ENCODE results near the gene STPG4. TPM values are rescaled to one million over a fixed set of nuclear protein-coding genes. Genes with fewer than 3 reads are reported as not detected.
A peak's percentile ranks its signal among the peaks of the same experiment; 100 is the strongest.

The STPG4 gene
- total RNA-seq, 1 experiment from 2014 or later: 8.7 TPM

- no peaks in the 10 kb centered on the region for H4K20me1 ChIP-seq (ENCODE audit: insufficient read depth)
- no peak overlapping the region for H2AFZ ChIP-seq
- no peak overlapping the region for H3K27ac ChIP-seq
- H3K4me3 ChIP-seq: no peak overlapping the region
- CTCF ChIA-PET: no interaction called here
- no peaks in the 10 kb centered on the region for H3K79me2 ChIP-seq (ENCODE audit: low read depth)
- POLR2A ChIA-PET (ENCODE audit: unreplicated experiment): interaction anchor here (0.6 kb wide), 1 partner anchor 49 kb away, joined by 4 read pairs; no protein-coding TSS in a partner anchor
- no peak for DNase-seq
- BruUV-seq (replicated peaks): no TSS peak
- H3F3A ChIP-seq (ENCODE audit: insufficient read depth, low read depth): peaks cover 9% of the 10 kb centered on the region; the same call in 1 of the 2 replicates
- H3K4me2 ChIP-seq: no peak overlapping the region
- peaks cover 7% of the 10 kb centered on the region; the same call in 1 of the 2 replicates for H3K4me1 ChIP-seq (replicated peaks; ENCODE audit: insufficient read depth)
- TF ChIP-seq CTCF (conservative IDR thresholded peaks at IDR 0.05) (no peak), EZH2 (IDR thresholded peaks at IDR 0.05; ENCODE audit: low read depth) (no peak)
- intact Hi-C loops (cut with micrococcal nuclease; ENCODE audit: unreplicated experiment): no loop called here
- H3K36me3 ChIP-seq (ENCODE audit: low read depth): peaks cover 8% of the 10 kb centered on the region
- no peaks in the 10 kb centered on the region for H3K9me2 ChIP-seq (ENCODE audit: insufficient read depth)
- no peaks in the 10 kb centered on the region for H3K27me3 ChIP-seq (ENCODE audit: insufficient read depth, low read depth)
- H3K9me3 ChIP-seq (ENCODE audit: insufficient read depth, low read depth): no peaks in the 10 kb centered on the region
Observed at GRCh38 chr2:47141520-47141919, 13.6 kb downstream of the STPG4 start.

GRCh38 chr2:47134386-47135090, 20.6 kb downstream of the STPG4 start:
- Histone ChIP-seq H3K27me3 (ENCODE audit: insufficient read depth, low read depth) (no peaks in the 10 kb centered on the region), H3K27ac (no peak overlapping the region), H3K4me1 (replicated peaks; ENCODE audit: insufficient read depth) (peaks cover 9% of the 10 kb centered on the region), H3K9me3 (ENCODE audit: insufficient read depth, low read depth) (peaks cover 14% of the 10 kb centered on the region; the same call in 1 of the 2 replicates), H3F3A (ENCODE audit: insufficient read depth, low read depth) (0 out of 2 replicates have a peak, but pooled peaks cover 3% of the 10 kb centered on the region), H3K36me3 (ENCODE audit: low read depth) (0 out of 2 replicates have a peak, but pooled peaks cover 4% of the 10 kb centered on the region), H3K79me2 (ENCODE audit: low read depth) (no peaks in the 10 kb centered on the region), H3K4me2 (no peak overlapping the region), H3K4me3 (no peak overlapping the region), H3K9me2 (ENCODE audit: insufficient read depth) (no peaks in the 10 kb centered on the region), H4K20me1 (ENCODE audit: insufficient read depth) (no peaks in the 10 kb centered on the region), H2AFZ (no peak overlapping the region)
- no TSS peak for BruUV-seq (replicated peaks)
- no peak for TF ChIP-seq CTCF (conservative IDR thresholded peaks at IDR 0.05)
- TF ChIP-seq EZH2 (IDR thresholded peaks at IDR 0.05; ENCODE audit: low read depth): no peak
- CTCF ChIA-PET: no interaction called here
- intact Hi-C loops (cut with micrococcal nuclease; ENCODE audit: unreplicated experiment): no loop called here
- POLR2A ChIA-PET (ENCODE audit: unreplicated experiment): no interaction called here
- no peak for DNase-seq

- no peaks in the 10 kb centered on the region for H4K20me1 ChIP-seq (ENCODE audit: insufficient read depth)
- ChIA-PET POLR2A (ENCODE audit: unreplicated experiment) (no interaction called here), CTCF (interaction anchor here (0.6 kb wide), 1 partner anchor 290 kb away, joined by 5 read pairs; no protein-coding TSS in a partner anchor)
- H2AFZ ChIP-seq: no peak overlapping the region
- no peaks in the 10 kb centered on the region for H3K27me3 ChIP-seq (ENCODE audit: insufficient read depth, low read depth)
- H3F3A ChIP-seq (ENCODE audit: insufficient read depth, low read depth): 0 out of 2 replicates have a peak, but pooled peaks cover 3% of the 10 kb centered on the region
- peaks cover 9% of the 10 kb centered on the region for H3K4me1 ChIP-seq (replicated peaks; ENCODE audit: insufficient read depth)
- 0 out of 2 replicates have a peak, but pooled peaks cover 3% of the 10 kb centered on the region for H3K36me3 ChIP-seq (ENCODE audit: low read depth)
- H3K27ac ChIP-seq: no peak overlapping the region
- peak; percentile 10 to 40 for DNase-seq
- no peaks in the 10 kb centered on the region for H3K9me2 ChIP-seq (ENCODE audit: insufficient read depth)
- no peak overlapping the region for H3K4me2 ChIP-seq
- no peak overlapping the region for H3K4me3 ChIP-seq
- no TSS peak for BruUV-seq (replicated peaks)
- H3K9me3 ChIP-seq (ENCODE audit: insufficient read depth, low read depth): peaks cover 14% of the 10 kb centered on the region; the same call in 1 of the 2 replicates
- no peak for TF ChIP-seq CTCF (conservative IDR thresholded peaks at IDR 0.05)
- no peak for TF ChIP-seq EZH2 (IDR thresholded peaks at IDR 0.05; ENCODE audit: low read depth)
- intact Hi-C loops (cut with micrococcal nuclease; ENCODE audit: unreplicated experiment): no loop called here
- H3K79me2 ChIP-seq (ENCODE audit: low read depth): no peaks in the 10 kb centered on the region
Observed at GRCh38 chr2:47133046-47133445, 22.1 kb downstream of the STPG4 start.
